Effector memory CD4-positive, alpha-beta T cell (primary cell): ENCODE data around the gene PDZRN3.

Source experiments
- DNase-seq, 3 donors: peaks; one replicate each; pipeline ENCODE4 v3.0.0-alpha.2; 2020
- H3K27ac ChIP-seq: 2 replicates; pipeline ENCODE4 v1.7.0; 2013; ENCODE audit warnings: mild to moderate bottlenecking, low read length, moderate library complexity; ENCODE audit not compliant: insufficient read depth, poor library complexity, severe bottlenecking
- H3K27me3 ChIP-seq: replicated peaks from 2 replicates; pipeline ENCODE4 v1.7.0; 2013; ENCODE audit warnings: mild to moderate bottlenecking, low read length; ENCODE audit not compliant: insufficient read depth, control insufficient read depth, poor library complexity, severe bottlenecking
- H3K36me3 ChIP-seq: 2 replicates; pipeline ENCODE4 v1.7.0; 2013; ENCODE audit warnings: mild to moderate bottlenecking, low read length, moderate library complexity; ENCODE audit not compliant: control insufficient read depth, insufficient read depth
- H3K4me1 ChIP-seq: 2 replicates; pipeline ENCODE4 v1.7.0; 2013; ENCODE audit warnings: low read length, mild to moderate bottlenecking; ENCODE audit not compliant: control insufficient read depth, insufficient read depth, poor library complexity, severe bottlenecking
- H3K4me3 ChIP-seq: 2 replicates; pipeline ENCODE4 v1.7.0; 2013; ENCODE audit warnings: low read length, low read depth, mild to moderate bottlenecking; ENCODE audit not compliant: insufficient read depth, poor library complexity, severe bottlenecking
- H3K9me3 ChIP-seq: 2 replicates; pipeline ENCODE4 v1.7.0; 2013; ENCODE audit warnings: mild to moderate bottlenecking, low read length, moderate library complexity; ENCODE audit not compliant: control insufficient read depth
- total RNA-seq, 3 donors: gene quantifications; one replicate each; lab custom pipeline; 2026; lab: John Stamatoyannopoulos, UW

The PDZRN3 gene
- total RNA-seq: 0 reads per million in 3 donors

DNA sequence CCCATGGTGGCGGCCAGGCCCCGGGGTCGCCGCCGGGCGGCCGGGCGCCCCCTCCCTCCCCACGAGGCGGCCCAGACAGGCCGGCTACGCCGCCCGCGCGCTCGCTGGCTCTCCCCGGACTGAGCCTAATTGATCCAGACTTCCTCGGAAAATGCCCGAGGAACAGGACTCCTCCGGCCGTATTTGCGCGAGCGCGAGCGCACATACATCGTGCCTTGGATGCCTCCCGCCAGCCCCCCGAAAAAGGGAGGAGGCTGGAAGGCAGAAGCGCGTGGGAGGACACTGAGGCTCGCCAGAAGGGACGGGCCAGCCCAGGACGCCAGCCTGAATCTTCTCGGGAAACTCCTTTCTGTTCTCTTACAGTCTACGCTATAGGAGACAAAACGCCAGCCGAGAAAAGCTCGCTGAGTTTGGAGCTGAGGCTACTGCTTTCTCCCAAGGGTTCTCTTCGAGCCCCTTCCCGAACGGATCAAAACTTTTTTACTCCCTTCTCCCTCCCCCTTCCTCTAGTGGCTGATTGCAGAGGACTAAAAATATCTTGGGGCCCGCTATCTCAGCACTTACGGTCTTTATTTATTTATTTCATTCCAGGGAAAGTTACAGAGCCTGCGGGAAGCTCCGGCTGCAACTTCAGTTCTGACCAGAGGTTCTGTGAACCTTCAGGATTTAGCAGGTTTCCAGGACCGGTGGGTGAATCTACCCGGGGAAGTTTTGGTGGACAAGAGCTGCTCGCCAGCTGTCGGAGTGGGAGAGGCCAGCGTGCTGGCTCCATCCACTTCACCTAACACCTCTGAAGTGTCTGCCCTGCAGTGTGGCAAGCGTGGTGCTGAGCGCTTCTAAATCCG, at the start of gene PDZRN3:
Gene PDZRN3 (minus strand): TSS at position 121 of the 845 bp plus-strand sequence.
- DNase-seq: no peak
- Histone ChIP-seq H3K27ac (no peak within 1 kb of the TSS), H3K4me1 (no peaks in the 10 kb centered on the region), H3K27me3 (no peaks in the 10 kb centered on the region), H3K4me3 (no peak within 1 kb of the TSS), H3K36me3 (no peaks in the 10 kb centered on the region), H3K9me3 (no peaks in the 10 kb centered on the region)

DNA sequence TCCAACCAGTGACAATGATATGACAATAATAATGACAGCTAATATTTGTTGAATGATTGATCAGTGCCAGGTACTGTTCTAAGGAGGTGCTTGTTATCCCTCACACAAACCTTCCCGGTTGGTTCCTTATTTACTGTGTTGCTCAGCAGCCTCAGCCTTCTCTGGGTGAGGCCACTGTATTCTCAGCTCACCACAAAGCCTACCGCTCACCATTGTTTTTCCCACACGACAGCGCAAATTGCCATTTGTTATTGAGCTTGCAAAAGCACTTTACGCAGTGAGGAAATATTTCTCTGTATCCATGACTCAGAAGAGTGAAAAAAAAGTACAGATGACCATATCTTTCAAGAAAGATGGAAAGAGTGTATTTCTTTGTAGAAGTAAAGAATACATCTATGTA, 49.5 kb upstream of the PDZRN3 start:
- Histone ChIP-seq H3K9me3 (no peaks in the 10 kb centered on the region), H3K4me1 (no peaks in the 10 kb centered on the region), H3K27me3 (no peaks in the 10 kb centered on the region), H3K36me3 (no peaks in the 10 kb centered on the region), H3K4me3 (no peak overlapping the region), H3K27ac (no peak overlapping the region)
- DNase-seq: no peak

DNA sequence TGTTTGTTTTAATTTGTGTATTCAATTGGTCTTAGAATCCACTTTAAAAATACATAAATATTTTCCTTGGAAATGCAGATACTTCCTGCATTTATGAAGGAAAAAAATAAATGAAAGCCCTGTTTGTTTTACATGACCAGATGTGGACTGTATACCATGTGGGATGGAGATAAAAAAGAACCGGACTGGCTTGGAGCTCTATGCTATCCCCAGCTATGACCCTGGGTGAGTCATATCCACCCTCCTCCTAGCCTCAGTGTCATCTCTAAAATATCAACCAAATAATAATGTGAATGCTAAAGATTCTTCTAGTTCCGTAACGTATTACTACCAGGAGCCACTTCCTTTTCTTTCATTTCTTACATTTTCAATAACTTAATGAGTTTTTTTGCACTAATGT, 44.5 kb upstream of the PDZRN3 start:
- Histone ChIP-seq H3K4me3 (no peak overlapping the region), H3K36me3 (no peaks in the 10 kb centered on the region)
- no peak for DNase-seq

DNA sequence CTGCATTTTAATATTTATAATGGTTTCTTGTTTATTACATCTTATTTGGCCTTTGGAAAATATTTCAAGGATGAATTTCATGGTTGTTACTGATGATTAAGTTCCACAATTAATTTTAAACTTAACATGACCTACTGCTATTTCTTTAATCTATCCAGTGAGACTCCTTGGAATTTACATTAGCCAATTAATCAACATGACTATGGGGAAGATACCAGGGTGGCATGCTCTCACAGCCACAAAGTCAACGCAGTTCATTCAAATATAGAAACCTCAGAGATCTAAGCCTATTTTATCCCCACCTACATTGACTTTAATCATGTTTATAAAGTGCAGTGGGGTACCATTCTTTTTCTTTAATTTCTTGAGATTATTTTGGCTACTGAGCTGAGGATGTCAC, 43.6 kb upstream of the PDZRN3 start:
- no peak overlapping the region for H3K27ac ChIP-seq
- no peaks in the 10 kb centered on the region for H3K27me3 ChIP-seq
- no peaks in the 10 kb centered on the region for H3K9me3 ChIP-seq
- no peak overlapping the region for H3K4me3 ChIP-seq
- H3K4me1 ChIP-seq: no peaks in the 10 kb centered on the region
- no peaks in the 10 kb centered on the region for H3K36me3 ChIP-seq
- no peak for DNase-seq

More for the DNA sequence above, 44.5 kb upstream of the PDZRN3 start:
- Histone ChIP-seq H3K27me3 (no peaks in the 10 kb centered on the region), H3K27ac (no peak overlapping the region), H3K9me3 (no peaks in the 10 kb centered on the region), H3K4me1 (no peaks in the 10 kb centered on the region)

DNA sequence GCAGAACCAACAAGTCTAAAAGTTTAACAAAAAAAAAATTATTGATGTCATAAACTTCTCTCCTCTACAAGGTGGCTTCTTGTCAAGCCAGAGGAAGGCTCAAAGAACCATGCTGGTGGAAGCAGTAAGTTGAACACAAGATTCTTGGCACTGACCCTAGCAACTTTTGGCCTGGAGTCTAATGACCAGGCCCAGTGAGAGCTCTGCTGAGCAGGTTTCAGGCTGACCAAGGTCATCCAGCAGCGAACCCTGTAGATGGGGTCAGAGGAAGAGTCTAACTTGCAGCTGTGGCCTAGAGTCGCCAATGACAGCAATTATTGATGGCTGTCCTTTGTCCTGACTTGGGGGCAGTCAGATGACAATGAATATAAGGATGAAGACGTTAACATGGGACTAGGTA, 43.1 kb upstream of the PDZRN3 start:
- no peak overlapping the region for H3K4me3 ChIP-seq
- H3K4me1 ChIP-seq: no peaks in the 10 kb centered on the region
- H3K36me3 ChIP-seq: no peaks in the 10 kb centered on the region
- H3K9me3 ChIP-seq: no peaks in the 10 kb centered on the region
- no peak for DNase-seq
- H3K27ac ChIP-seq: no peak overlapping the region
- H3K27me3 ChIP-seq: no peaks in the 10 kb centered on the region

DNA sequence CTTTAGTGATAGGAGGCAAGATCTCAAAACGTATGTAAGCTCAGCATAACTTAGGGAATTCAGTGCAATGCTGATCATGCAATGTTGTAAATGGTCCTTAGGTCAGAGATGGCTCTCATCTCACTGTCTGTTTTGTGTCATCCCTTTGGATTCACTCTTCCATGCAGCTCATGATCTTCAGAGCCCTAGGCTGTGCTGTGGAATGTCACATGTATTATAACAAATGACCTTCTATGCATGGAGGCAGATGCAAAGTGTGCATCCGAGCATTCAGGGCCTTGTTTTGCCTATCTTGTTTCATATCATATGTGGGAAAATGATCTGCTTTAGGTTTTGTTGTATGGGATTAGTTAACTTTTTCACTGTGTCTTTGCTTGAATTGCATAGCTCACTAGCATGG, 40.5 kb upstream of the PDZRN3 start:
- Histone ChIP-seq H3K36me3 (no peaks in the 10 kb centered on the region), H3K4me1 (no peaks in the 10 kb centered on the region), H3K27me3 (no peaks in the 10 kb centered on the region), H3K9me3 (no peaks in the 10 kb centered on the region), H3K4me3 (no peak overlapping the region), H3K27ac (no peak overlapping the region)
- no peak for DNase-seq

DNA sequence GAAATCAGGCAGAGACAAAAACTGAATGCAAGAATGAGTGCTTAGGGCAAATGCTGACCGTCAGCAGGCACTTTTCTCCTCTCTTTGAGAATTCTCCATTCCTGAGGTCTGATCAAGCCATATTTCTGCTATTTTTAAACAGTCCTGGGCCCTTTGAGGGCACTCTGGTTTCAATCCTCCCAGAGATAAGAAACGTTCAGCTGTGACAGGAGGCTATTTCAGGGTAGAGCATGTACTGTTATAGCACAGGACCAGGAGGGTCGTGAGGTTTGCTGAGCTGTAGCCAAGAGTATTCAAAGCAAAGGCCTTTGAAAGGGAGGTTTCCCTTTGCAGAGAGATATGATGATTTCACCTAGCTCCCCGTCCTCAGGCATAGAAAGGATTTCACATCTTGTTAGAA, 39.6 kb upstream of the PDZRN3 start:
- no peaks in the 10 kb centered on the region for H3K9me3 ChIP-seq
- DNase-seq: no peak
- no peaks in the 10 kb centered on the region for H3K27me3 ChIP-seq
- no peaks in the 10 kb centered on the region for H3K36me3 ChIP-seq
- H3K4me3 ChIP-seq: no peak overlapping the region
- H3K4me1 ChIP-seq: no peaks in the 10 kb centered on the region
- H3K27ac ChIP-seq: no peak overlapping the region

DNA sequence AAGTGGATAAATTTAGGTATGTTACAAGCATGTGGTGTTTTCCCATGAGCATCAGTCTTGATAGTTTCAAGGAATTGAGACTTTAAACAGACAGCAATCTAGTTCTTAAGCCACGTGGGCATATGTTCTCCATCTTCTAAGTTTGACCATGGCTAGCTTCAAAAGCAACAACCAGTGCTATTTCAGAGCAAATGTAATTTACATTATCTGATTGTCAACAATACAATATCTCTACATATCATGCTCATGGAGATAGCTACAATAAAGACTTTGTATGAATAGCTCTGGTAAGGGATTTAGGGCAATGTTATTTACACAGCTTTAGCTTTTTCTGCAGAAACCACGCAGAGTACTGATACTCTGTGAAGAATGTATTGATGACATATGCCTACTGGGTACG, 38.8 kb upstream of the PDZRN3 start:
- no peak overlapping the region for H3K4me3 ChIP-seq
- no peaks in the 10 kb centered on the region for H3K36me3 ChIP-seq
- H3K27ac ChIP-seq: no peak overlapping the region
- no peaks in the 10 kb centered on the region for H3K9me3 ChIP-seq
- H3K27me3 ChIP-seq: no peaks in the 10 kb centered on the region
- no peak for DNase-seq
- no peaks in the 10 kb centered on the region for H3K4me1 ChIP-seq

DNA sequence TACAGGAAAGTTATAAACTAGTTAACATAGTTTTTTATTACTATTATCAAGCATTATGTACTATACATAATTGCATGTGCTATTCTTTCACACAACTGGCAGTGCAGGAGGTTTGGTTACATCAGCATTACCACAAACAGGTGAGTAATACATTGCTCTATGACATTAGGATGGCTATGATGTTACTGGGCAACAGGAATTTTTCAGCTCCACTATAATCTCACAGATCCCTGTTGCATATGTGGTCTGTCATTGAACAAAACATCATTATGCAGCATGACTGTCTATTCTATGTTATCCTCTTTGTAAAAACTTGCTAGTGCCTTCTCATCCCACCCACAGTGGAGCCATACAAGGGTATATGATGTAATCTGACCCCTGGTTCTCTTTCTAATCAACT, 36.5 kb upstream of the PDZRN3 start:
- H3K27me3 ChIP-seq: no peaks in the 10 kb centered on the region
- H3K4me3 ChIP-seq: no peak overlapping the region
- H3K27ac ChIP-seq: no peak overlapping the region
- H3K4me1 ChIP-seq: no peaks in the 10 kb centered on the region
- H3K9me3 ChIP-seq: no peaks in the 10 kb centered on the region
- H3K36me3 ChIP-seq: no peaks in the 10 kb centered on the region
- DNase-seq: no peak

DNA sequence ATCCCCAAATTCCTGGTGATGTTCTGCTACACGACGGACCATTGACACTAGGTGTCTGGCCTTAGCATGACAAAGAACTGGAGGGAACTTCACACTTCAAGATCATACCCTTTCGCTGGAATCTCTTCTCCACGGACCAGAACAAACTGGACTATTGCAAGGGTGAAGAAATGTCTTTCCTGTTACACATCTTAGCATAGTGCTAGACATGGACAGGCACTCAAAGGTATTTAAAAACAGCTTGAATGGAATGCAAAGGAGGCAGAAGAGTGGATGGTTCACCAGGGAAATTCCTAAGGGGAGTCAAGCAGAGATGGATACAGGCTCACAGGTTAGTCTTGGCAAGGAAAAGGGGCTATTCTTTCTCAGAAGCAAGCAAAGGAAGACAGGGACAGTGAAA, 33.5 kb upstream of the PDZRN3 start:
- Histone ChIP-seq H3K27me3 (no peaks in the 10 kb centered on the region), H3K4me3 (no peak overlapping the region), H3K36me3 (no peaks in the 10 kb centered on the region), H3K27ac (no peak overlapping the region), H3K9me3 (no peaks in the 10 kb centered on the region), H3K4me1 (no peaks in the 10 kb centered on the region)
- no peak for DNase-seq
